ENCODE data around the gene NKAIN1. TPM values are rescaled to one million over a fixed set of nuclear protein-coding genes. Genes with fewer than 3 reads are reported as not detected.

The NKAIN1 gene
- total and polyA plus RNA-seq, 2 of the 13 experiments (the other 11 are each of a cell fraction or from before 2014, with no cell fraction given): 0.29 to 0.40 TPM

GRCh38 chr1:31181515-31182343 lies 58.0 kb downstream of the NKAIN1 start (continued):
- peak; percentile 84 for TF ChIP-seq ZNF687 (CRISPR knock-in tag; IDR thresholded peaks at IDR 0.05)
- TF ChIP-seq ELF4 (CRISPR knock-in tag; IDR thresholded peaks at IDR 0.05; ENCODE audit: borderline replicate concordance): no peak
- peak; percentile 44 to 45 for TF ChIP-seq REST (IDR thresholded peaks at IDR 0.05; ENCODE audit: borderline replicate concordance in 1 of 2, low read depth in 1 of 2, low read length in 2 of 2)
- peak; percentile 47; the same call in 1 of the 2 replicates for TF ChIP-seq HES4 (CRISPR knock-in tag; IDR thresholded peaks at IDR 0.05; ENCODE audit: borderline replicate concordance)
- 0 out of 2 replicates have a peak, but pooled peaks have one; percentile 4 for TF ChIP-seq ZNF280D (CRISPR knock-in tag; IDR thresholded peaks at IDR 0.05)
- TF ChIP-seq LBX2 (CRISPR knock-in tag; IDR thresholded peaks at IDR 0.05; ENCODE audit: borderline replicate concordance): 0 out of 2 replicates have a peak, but pooled peaks have one; percentile 12
- TF ChIP-seq ZBTB7A (CRISPR knock-in tag; IDR thresholded peaks at IDR 0.05): 0 out of 2 replicates have a peak, but pooled peaks have one; percentile 64
- TF ChIP-seq XRCC5 (optimal IDR thresholded peaks at IDR 0.05; ENCODE audit: low read length): peak; percentile 75
- peak; percentile 53 for TF ChIP-seq ZFX (CRISPR knock-in tag; IDR thresholded peaks at IDR 0.05; ENCODE audit: low read depth)
- TF ChIP-seq ZNF547 (CRISPR knock-in tag; IDR thresholded peaks at IDR 0.05): no peak
- TF ChIP-seq ZNF777 (CRISPR knock-in tag; IDR thresholded peaks at IDR 0.05): peak; percentile 55; the same call in 1 of the 2 replicates
- no peak for TF ChIP-seq SRSF9 (IDR thresholded peaks at IDR 0.05; ENCODE audit: borderline replicate concordance, insufficient read depth, low read depth, low read length, poor library complexity, severe bottlenecking)
- peak; percentile 91 for TF ChIP-seq MIER2 (CRISPR knock-in tag; IDR thresholded peaks at IDR 0.05)
- peak; percentile 47 for TF ChIP-seq SAP130 (CRISPR knock-in tag; IDR thresholded peaks at IDR 0.05; ENCODE audit: low read depth)
- peak; percentile 40; the same call in 1 of the 2 replicates for TF ChIP-seq KDM2A (CRISPR knock-in tag; IDR thresholded peaks at IDR 0.05; ENCODE audit: borderline replicate concordance, low read depth)
- TF ChIP-seq ZKSCAN1 (IDR thresholded peaks at IDR 0.05; ENCODE audit: low read length): no peak

All from HepG2 (cell line).